ENCODE data around the gene NTRK1.

DNA sequence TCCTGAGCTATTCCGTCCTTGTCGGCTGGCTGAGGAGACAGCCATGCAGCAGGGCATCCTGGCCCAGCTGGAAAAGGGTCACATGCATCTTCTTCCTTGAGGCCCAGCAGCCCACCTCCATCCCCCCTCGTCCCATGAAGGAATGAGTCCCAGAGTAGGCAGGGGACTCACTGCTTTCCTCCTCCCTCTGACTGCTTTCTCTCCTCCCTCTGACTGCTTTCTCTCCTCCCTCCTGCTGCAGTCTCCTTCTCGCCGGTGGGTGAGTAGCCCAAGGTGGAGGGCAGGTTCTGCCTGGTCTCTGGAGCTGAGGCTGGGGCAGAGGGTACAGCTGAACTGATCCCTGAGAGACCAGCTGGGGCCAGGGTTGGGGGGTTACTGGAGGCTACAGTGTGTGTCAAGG is 13.5 kb downstream of the NTRK1 start:
- TF ChIP-seq CTCF (IDR thresholded peaks at IDR 0.05; ENCODE audit: low read depth, low read length) (no peak), POLR2A (IDR thresholded peaks at IDR 0.05; ENCODE audit: extremely low read depth, insufficient read length) (no peak), MYC (IDR thresholded peaks at IDR 0.05; ENCODE audit: low read depth, low read length) (no peak)
- TF ChIP-seq, protein P1, sequence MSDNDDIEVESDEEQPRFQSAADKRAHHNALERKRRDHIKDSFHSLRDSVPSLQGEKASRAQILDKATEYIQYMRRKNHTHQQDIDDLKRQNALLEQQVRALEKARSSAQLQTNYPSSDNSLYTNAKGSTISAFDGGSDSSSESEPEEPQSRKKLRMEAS (IDR thresholded peaks at IDR 0.05; ENCODE audit: low read depth, low read length): no peak
